Activated CD8-positive, alpha-beta memory T cell treated with anti-CD3 and anti-CD28 coated beads for 48 hours (primary cell): ENCODE results near the gene SPATC1L.
A peak's percentile ranks its signal among the peaks of the same experiment; 100 is the strongest.
"Not testable (repeated sequence)": the region's sequence is repeated elsewhere in the genome, so short reads cannot be mapped to it uniquely, and the experiment has no call there.

ENCODE experiments used
- DNase-seq, 3 experiments: peaks; one replicate each; pipeline ENCODE4 v3.0.0-alpha.2; 2020; ENCODE audit warnings: low read depth in 2 of 3, low spot score in 2 of 3

Gene SPATC1L

GRCh38 chr21:46183910-46184624 lies at the start of gene SPATC1L:
SPATC1L (minus strand) TSS chr21:46184459; CDS start chr21:46182816, 1,643 bp downstream.
- DNase-seq: no peak

GRCh38 chr21:46229923-46230260 lies 45.6 kb upstream of the SPATC1L start:
- DNase-seq: no peak

GRCh38 chr21:46229133-46229922 lies 45.1 kb upstream of the SPATC1L start:
- peak in 2 of 3 experiments; percentile 25 to 37 for DNase-seq

DNA sequence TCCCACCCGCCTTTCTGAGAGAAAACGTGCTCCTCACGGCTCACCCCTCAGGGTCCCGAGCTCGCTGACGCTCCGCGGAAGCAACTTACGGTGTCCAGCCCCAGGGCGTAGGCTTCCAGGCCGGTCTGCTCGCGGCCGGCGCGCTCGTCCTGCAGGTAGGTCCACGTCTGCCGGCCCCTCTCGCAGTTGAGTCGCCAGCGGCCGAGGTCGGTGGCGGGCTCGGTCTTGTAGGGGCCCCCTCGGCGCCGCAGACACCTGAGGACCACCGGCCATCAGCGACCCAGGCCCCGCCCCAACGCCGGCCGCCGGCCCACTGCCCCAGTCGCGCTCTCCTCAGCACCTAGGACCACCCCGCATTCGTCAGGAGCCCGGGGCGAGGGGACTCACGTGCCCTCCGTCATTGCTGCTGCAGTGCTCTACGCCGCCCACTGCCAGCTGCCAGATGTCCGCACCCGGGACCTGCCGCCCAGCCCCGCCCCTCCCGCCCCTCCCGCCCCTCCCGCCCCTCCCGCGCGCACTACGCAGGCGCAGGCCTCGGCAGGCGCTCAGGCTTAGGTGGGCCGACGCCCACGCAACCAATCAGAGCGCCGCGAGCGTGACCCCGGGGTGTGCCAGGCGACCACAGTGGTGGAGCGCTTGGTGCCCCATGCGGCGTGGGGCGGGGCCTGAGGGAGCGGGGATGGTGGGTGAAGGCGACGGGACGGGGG lies 44.2 kb upstream of the SPATC1L start, which contains the start of gene LSS:
LSS (minus strand) TSS at position 430 of the 707 bp plus-strand sequence; CDS start at position 401, 29 bp downstream.
- peak; percentile 83 to 95 (median 89) for DNase-seq

DNA sequence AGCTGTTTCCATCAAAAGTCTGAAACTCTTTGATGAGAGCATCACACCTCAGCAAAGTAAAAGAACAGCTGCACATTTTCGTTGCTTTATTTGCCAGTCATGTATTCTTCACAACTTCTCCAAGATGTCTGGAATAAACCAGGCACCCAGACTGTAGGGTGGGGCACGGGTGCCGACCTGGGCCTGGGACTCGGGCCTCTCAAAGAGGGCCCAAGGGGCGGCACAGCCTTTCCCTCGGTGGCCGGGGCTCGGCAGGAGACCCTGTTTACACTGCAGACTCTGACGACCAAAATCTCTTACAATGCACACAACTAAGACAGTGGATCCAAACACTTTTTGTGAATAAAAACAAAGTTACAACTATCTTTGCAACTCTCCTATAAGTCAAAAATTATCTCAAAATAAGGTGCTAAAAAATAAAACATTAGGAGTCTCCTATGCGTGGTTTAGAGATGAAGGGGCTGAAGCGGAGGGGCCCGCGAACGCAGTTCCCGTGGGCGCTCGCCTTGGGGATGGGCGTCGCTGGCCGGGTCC lies 43.6 kb upstream of the SPATC1L start:
- no peak for DNase-seq

GRCh38 chr21:46226920-46227599 lies 42.8 kb upstream of the SPATC1L start:
- DNase-seq: no peak

GRCh38 chr21:46226146-46226545 lies 41.9 kb upstream of the SPATC1L start:
- DNase-seq: no peak

GRCh38 chr21:46223661-46224060 lies 39.4 kb upstream of the SPATC1L start:
- not testable (repeated sequence) for DNase-seq

DNA sequence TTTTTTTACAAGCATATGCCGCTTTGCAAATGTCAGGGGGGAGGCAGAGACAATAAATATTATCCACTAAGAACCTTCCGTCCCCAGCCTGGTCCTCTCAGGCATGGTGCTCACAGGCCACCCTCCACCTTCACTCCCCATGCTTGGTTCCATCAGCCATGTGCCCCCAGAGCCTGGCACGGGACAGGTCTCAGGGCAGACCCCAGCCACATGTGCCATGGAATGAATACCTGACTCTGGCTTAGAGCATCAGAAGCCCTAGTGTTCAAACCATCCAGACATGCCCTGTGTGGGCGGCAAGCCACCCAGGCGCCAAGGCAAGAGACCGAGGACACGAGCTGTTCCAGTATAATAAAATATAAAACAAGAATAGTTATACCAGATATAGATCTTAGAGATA lies 39.0 kb upstream of the SPATC1L start:
- DNase-seq: no peak

DNA sequence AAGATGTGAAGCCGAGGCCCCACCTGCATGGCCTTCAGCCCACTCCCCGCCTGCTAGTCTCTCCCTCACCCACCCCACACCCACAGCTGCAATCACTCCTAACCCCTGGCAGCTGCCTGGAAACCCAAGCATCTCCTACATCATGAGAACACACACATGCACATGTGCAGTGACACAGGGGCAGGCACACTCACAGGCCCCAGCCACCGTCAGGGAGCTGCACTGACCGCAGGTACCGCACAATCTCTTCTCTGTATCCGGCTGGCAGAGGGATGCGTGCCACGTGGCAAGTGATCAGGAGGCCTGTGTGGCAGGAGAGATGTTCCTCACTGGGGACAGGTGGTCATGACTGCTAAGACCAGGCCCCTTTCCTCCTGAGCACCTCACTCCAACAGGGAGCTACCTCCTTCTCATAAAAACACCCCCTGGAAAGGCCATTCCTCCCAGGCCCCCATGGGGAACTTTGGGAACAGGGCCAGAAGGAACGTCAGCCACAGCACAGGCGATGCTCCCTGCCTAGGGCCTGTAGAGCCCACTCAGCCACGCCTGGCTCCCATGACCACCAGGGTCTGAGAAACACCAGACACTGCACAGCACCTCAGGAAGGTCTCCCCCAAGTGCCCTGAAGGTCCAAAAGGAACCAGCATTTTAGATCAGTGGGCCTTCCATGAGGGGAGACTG lies 38.3 kb upstream of the SPATC1L start:
- no peak for DNase-seq

DNA sequence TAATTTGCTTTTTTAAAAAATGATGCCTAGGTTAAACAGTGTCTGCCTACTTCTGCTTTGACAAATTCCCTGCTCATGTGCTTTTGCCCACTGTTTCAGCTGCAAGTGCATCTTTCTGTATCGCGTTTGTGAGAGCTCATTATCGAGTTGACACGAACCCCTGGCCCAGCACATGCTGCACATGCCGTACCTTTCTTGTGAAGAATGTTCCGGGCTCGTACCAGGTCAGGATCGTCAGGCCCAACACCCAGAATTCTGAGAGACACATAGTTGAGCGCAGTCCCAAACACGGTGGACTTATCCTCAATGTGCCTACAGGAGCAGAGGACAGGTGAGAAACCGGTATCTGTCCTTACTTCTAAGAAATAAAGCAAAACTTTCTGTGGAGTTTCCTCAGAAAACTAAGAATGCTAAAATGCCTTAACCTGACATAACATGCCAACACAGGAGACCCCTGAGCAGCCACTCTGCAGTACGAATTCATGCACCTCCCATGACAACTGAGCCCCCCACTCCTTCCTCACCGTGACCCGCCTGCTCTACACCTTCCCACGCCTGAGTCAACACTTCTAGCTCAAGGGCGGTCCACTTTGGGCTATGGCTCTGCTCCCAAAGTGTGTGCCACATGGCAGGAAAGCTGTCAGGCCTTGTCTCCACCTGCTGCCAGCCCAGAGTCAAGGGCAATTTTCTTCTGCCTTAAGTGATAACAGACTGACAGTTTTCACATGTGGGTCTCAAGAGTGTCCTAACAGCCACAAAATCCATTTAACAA lies 37.6 kb upstream of the SPATC1L start:
- no peak for DNase-seq

DNA sequence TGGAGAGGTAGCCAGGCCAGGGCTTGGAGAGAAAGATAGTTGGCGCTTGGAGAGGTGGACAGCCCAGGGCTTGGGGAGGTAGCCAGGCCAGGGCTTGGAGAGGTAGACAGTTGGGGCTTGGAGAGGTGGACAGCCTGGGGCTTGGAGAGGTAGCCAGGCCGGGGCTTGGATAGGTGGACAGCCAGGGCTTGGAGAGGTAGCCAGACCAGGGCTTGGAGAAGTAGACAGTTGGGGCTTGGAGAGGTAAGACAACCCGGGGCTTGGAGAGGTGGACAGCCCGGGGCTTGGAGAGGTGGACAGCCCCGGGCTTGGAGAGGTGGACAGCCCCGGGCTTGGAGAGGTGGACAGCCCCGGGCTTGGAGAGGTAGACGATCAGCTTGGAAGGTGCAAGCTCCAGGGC lies 36.6 kb upstream of the SPATC1L start:
- no peak for DNase-seq

- no peak for DNase-seq
These were observed 36.1 kb upstream of the SPATC1L start for GRCh38 chr21:46220275-46220810.

- DNase-seq: no peak
These were observed 35.5 kb upstream of the SPATC1L start for GRCh38 chr21:46219591-46220239.

DNA sequence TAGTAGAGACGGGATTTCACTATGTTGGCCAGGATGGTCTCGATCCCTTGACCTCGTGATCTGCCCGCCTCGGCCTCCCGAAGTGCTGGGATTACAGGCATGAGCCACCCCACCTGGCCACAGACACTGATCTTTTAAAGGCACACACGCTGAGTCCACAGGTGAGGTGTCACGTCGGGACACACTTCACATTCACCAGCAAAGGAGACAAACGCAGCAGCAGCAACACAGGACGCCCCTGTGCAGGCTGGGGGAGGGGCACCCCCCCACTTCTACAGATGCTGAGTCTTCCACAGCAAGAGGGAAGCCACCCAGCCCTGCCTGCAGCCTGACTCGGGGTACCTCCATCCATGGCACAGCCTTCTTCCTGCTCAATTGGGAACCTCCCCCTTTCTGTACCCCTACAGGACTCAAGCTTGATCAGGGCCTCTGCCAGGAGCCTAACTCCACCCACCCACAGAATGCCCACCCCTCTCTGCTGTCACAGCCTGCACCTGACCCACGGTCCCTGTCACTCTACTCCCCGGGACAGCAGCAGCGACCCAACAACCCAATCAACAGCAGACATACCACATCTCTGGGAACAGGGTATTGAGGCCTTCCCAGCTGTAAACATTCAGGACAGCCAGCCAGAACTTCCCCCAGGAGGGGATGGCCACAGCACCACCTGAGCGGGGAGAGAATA lies 34.8 kb upstream of the SPATC1L start:
- no peak for DNase-seq

DNA sequence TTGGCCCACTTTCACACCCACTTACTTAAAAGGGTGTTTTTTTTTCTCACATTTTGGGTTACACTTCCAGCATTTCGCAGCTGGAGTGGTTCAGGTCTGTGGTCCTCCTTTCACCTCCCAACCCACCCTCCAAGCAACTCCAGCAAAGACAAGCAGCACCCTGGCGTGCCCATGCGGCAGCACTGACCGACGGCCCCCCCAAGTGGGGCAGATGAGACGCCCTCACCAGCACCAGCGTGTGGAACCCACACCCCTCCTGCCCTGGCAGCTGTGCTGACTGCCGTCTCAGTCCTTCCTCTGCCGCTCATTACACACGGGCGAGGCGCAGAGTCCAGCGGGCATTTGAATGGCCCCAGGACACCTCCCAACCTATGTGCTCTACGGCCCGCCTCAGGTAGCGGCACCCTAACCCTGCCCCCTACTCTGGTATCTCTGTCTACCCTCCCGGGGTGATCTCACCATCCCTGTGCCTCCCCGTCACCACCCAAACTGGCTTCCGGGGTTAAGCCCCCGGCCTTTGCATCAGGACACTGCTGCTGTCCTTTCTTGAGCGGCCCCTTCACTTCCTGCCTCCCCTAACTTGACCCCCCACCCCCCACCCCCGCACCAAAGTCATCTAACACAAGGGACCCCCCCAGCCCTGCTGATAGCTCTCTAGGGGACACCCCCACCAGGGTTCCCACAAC lies 33.4 kb upstream of the SPATC1L start:
- DNase-seq: no peak

DNA sequence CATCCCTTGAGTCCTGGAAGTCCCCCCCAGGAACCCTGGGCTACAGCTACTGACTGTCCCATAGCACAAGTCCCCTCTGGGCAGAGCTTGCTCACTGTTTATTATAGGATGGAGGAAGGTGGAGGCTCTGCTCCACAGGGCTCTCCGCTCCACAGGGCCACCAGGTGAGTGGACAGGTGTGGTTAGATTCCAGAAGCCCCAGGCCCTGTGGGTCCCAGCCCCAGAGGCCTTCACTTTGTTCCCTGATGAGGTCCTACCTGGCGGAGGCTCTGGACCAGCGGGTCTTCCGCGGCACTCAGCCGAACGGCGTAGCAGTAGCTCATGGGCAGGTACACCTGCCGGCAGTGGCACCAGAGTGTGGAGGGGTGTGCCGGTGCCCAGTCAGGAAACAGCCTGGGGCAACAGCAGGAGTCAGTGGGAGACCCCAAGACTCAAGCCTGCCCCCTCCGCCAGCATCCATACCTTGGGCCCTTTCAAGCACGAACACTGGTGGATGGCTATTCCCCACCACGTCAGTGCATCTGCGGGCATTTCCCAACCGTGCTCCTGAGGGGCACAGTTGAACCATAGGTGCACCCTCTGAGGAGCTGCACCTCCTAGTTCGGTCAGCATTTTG lies 32.0 kb upstream of the SPATC1L start:
- DNase-seq: no peak
